ENCODE results near the gene GJB4. TPM values are rescaled to one million over a fixed set of nuclear protein-coding genes. Genes with fewer than 3 reads are reported as not detected.

Gene GJB4
- polyA plus RNA-seq, 1 of the 3 experiments (the other 2 are of a cell fraction), result not detected

- Histone ChIP-seq H3K79me2 (ENCODE audit: insufficient read depth) (no peaks in the 10 kb centered on the region), H3K9ac (no peak overlapping the region), H3K9me3 (no peaks in the 10 kb centered on the region), H3F3A (replicated peaks; ENCODE audit: insufficient read depth) (no peaks in the 10 kb centered on the region), H3K27me3 (ENCODE audit: insufficient read depth) (no peaks in the 10 kb centered on the region), H3K9me2 (no peaks in the 10 kb centered on the region), H2AFZ (ENCODE audit: low read depth) (no peak overlapping the region), H3K27ac (ENCODE audit: low read depth in 2 of 2, low read length in 1 of 2) (no peak overlapping the region), H3K4me2 (no peak overlapping the region), H3K4me3 (ENCODE audit: low read depth in 2 of 2, low read length in 1 of 2) (no peak overlapping the region), H4K20me1 (ENCODE audit: insufficient read depth) (no peaks in the 10 kb centered on the region), H3K4me1 (ENCODE audit: control insufficient read depth in 1 of 2, insufficient read depth in 2 of 2, low read depth in 1 of 2, low read length in 1 of 2) (no peaks in the 10 kb centered on the region), H3K36me3 (replicated peaks in 1 of 2; ENCODE audit: control insufficient read depth in 1 of 2, insufficient read depth in 2 of 2, low read length in 1 of 2) (no peaks in the 10 kb centered on the region)
- POLR2A ChIA-PET, result no interaction called here
- CTCF ChIA-PET, result interaction anchor here (1.1 to 6.2 kb wide), 2 partner anchors 13 to 96 kb away, joined by 3 to 57 read pairs; no protein-coding TSS in a partner anchor
- DNase-seq, result no peak
- 78% methylated on average over 4 of the region's 6 CpGs for WGBS (ENCODE audit: low lambda C conversion rate)
- TF ChIP-seq GATA2 (CRISPR knock-in tag; IDR thresholded peaks at IDR 0.05) (no peak), FOXM1 (IDR thresholded peaks at IDR 0.05; ENCODE audit: low read depth) (no peak), NFIC (IDR thresholded peaks at IDR 0.05; ENCODE audit: borderline replicate concordance) (no peak), MAX (IDR thresholded peaks at IDR 0.05; ENCODE audit: low read depth) (no peak), RAD21 (IDR thresholded peaks at IDR 0.05; ENCODE audit: low read length) (no peak), CHD2 (IDR thresholded peaks at IDR 0.05; ENCODE audit: low read length, partially characterized antibody) (no peak), USF2 (IDR thresholded peaks at IDR 0.05; ENCODE audit: borderline replicate concordance, low read depth, low read length) (no peak), MXI1 (IDR thresholded peaks at IDR 0.05; ENCODE audit: low read depth, low read length) (no peak), ELF1 (IDR thresholded peaks at IDR 0.05) (no peak), ZBTB33 (IDR thresholded peaks at IDR 0.05; ENCODE audit: borderline replicate concordance, low read depth) (no peak), RCOR1 (IDR thresholded peaks at IDR 0.05; ENCODE audit: low read length) (no peak)
These were observed 3.6 kb upstream of the GJB4 start for GRCh38 chr1:34755961-34756360.

- ChIA-PET CTCF (interaction anchor here (2.5 kb wide), 1 partner anchor 15 kb away, joined by 13 read pairs; no protein-coding TSS in a partner anchor), POLR2A (no interaction called here)
- Histone ChIP-seq H3F3A (replicated peaks; ENCODE audit: insufficient read depth) (no peaks in the 10 kb centered on the region), H3K27ac (ENCODE audit: low read depth in 2 of 2, low read length in 1 of 2) (no peak overlapping the region), H3K9ac (no peak overlapping the region), H3K4me2 (no peak overlapping the region), H3K79me2 (ENCODE audit: insufficient read depth) (no peaks in the 10 kb centered on the region), H3K9me2 (no peaks in the 10 kb centered on the region), H3K4me1 (ENCODE audit: control insufficient read depth in 1 of 2, insufficient read depth in 2 of 2, low read depth in 1 of 2, low read length in 1 of 2) (no peaks in the 10 kb centered on the region), H3K36me3 (replicated peaks in 1 of 2; ENCODE audit: control insufficient read depth in 1 of 2, insufficient read depth in 2 of 2, low read length in 1 of 2) (no peaks in the 10 kb centered on the region), H4K20me1 (ENCODE audit: insufficient read depth) (no peaks in the 10 kb centered on the region), H3K4me3 (ENCODE audit: low read depth in 2 of 2, low read length in 1 of 2) (no peak overlapping the region), H3K9me3 (no peaks in the 10 kb centered on the region), H3K27me3 (ENCODE audit: insufficient read depth) (no peaks in the 10 kb centered on the region), H2AFZ (ENCODE audit: low read depth) (no peak overlapping the region)
- DNase-seq, result no peak
- TF ChIP-seq MXI1 (IDR thresholded peaks at IDR 0.05; ENCODE audit: low read depth, low read length) (no peak), EP300 (IDR thresholded peaks at IDR 0.05; ENCODE audit: borderline replicate concordance in 1 of 2, low read depth in 1 of 2, low read length in 1 of 2) (no peak), USF1 (IDR thresholded peaks at IDR 0.05; ENCODE audit: borderline replicate concordance, low read depth) (no peak)
- 49% methylated on average over 9 of the region's 21 CpGs for WGBS (ENCODE audit: low lambda C conversion rate)
These were observed 2.2 kb upstream of the GJB4 start for GRCh38 chr1:34757386-34757785.
